Mucosa of rectum (tissue), 2 donors: ENCODE data around the gene MAPK8IP1.

Experiments
- H3K27ac ChIP-seq, 2 donors: one replicate each; pipeline ENCODE4 v1.7.0; 2013; ENCODE audit warnings: inconsistent platforms in 2 of 2, low read depth in 2 of 2, low read length in 2 of 2
- H3K27me3 ChIP-seq, 2 donors: one replicate each; pipeline ENCODE4 v1.7.0; 2013; ENCODE audit warnings: low read length in 2 of 2; ENCODE audit not compliant: control insufficient read depth in 2 of 2, insufficient read depth in 2 of 2
- H3K36me3 ChIP-seq, 2 donors: one replicate each; pipeline ENCODE4 v1.7.0; 2013; ENCODE audit warnings: low read length in 2 of 2; ENCODE audit not compliant: control insufficient read depth in 2 of 2, insufficient read depth in 2 of 2
- H3K4me1 ChIP-seq, 2 donors: one replicate each; pipeline ENCODE4 v1.7.0; 2013; ENCODE audit warnings: low read length in 2 of 2, mild to moderate bottlenecking in 1 of 2; ENCODE audit not compliant: control insufficient read depth in 2 of 2, insufficient read depth in 2 of 2
- H3K4me3 ChIP-seq, 2 donors: one replicate each; pipeline ENCODE4 v1.7.0; 2013; ENCODE audit warnings: low read length in 2 of 2
- H3K9ac ChIP-seq, 2 donors: one replicate each; pipeline ENCODE4 v1.7.0; 2013; ENCODE audit warnings: low read length in 2 of 2, low read depth in 1 of 2, mild to moderate bottlenecking in 1 of 2
- H3K9me3 ChIP-seq, 2 donors: one replicate each; pipeline ENCODE4 v1.7.0; 2013; ENCODE audit warnings: low read length in 2 of 2; ENCODE audit not compliant: control insufficient read depth in 2 of 2
- donor health status: healthy.
- donor health status: Normal muscosa, but diverticular disease.

MAPK8IP1 gene

GRCh38 chr11:45850446-45850845 lies 35.0 kb upstream of the MAPK8IP1 start:
- Histone ChIP-seq H3K4me1 (peaks cover 25 to 30% of the 10 kb centered on the region in 2 donors), H3K4me3 (no peak overlapping the region), H3K27ac (no peak overlapping the region), H3K36me3 (peaks cover 0 to 3% of the 10 kb centered on the region in 2 donors), H3K9me3 (no peaks in the 10 kb centered on the region), H3K9ac (no peak overlapping the region), H3K27me3 (no peaks in the 10 kb centered on the region)

- Histone ChIP-seq H3K4me3 (no peak overlapping the region), H3K27ac (no peak overlapping the region), H3K9ac (no peak overlapping the region), H3K9me3 (no peaks in the 10 kb centered on the region), H3K36me3 (peaks cover 0 to 10% of the 10 kb centered on the region in 2 donors), H3K27me3 (no peaks in the 10 kb centered on the region), H3K4me1 (peaks cover 25 to 30% of the 10 kb centered on the region in 2 donors)
Observed at GRCh38 chr11:45851228-45851627, 34.2 kb upstream of the MAPK8IP1 start.

GRCh38 chr11:45852018-45852711 lies 33.3 kb upstream of the MAPK8IP1 start:
- Histone ChIP-seq H3K9ac (no peak overlapping the region), H3K4me3 (peak overlapping the region in 1 of 2 donors; percentile 27), H3K36me3 (peaks cover 4 to 15% of the 10 kb centered on the region in 2 donors), H3K27ac (peak overlapping the region in 1 of 2 donors; percentile 3), H3K9me3 (no peaks in the 10 kb centered on the region), H3K4me1 (peaks cover 18 to 24% of the 10 kb centered on the region in 2 donors), H3K27me3 (no peaks in the 10 kb centered on the region)

GRCh38 chr11:45852712-45853101 lies 32.7 kb upstream of the MAPK8IP1 start:
- Histone ChIP-seq H3K9me3 (no peaks in the 10 kb centered on the region), H3K27me3 (no peaks in the 10 kb centered on the region), H3K27ac (no peak overlapping the region), H3K4me3 (no peak overlapping the region), H3K36me3 (peaks cover 6 to 19% of the 10 kb centered on the region in 2 donors), H3K9ac (no peak overlapping the region), H3K4me1 (peaks cover 23 to 29% of the 10 kb centered on the region in 2 donors)

GRCh38 chr11:45853332-45854219 lies 31.9 kb upstream of the MAPK8IP1 start:
- Histone ChIP-seq H3K27me3 (no peaks in the 10 kb centered on the region), H3K9ac (no peak overlapping the region), H3K4me1 (peaks cover 26 to 28% of the 10 kb centered on the region in 2 donors), H3K9me3 (no peaks in the 10 kb centered on the region), H3K36me3 (peaks cover 11 to 24% of the 10 kb centered on the region in 2 donors), H3K27ac (no peak overlapping the region), H3K4me3 (no peak overlapping the region)

- H3K9ac ChIP-seq, result no peak overlapping the region
- H3K27me3 ChIP-seq, result no peaks in the 10 kb centered on the region
- peaks cover 31 to 38% of the 10 kb centered on the region in 2 donors for H3K4me1 ChIP-seq
- H3K9me3 ChIP-seq, result no peaks in the 10 kb centered on the region
- no peak overlapping the region for H3K4me3 ChIP-seq
- peak overlapping the region in 1 of 2 donors; percentile 40 for H3K27ac ChIP-seq
- peaks cover 11 to 31% of the 10 kb centered on the region in 2 donors for H3K36me3 ChIP-seq
Observed at GRCh38 chr11:45855308-45855707, 30.1 kb upstream of the MAPK8IP1 start.

- peaks cover 28 to 33% of the 10 kb centered on the region in 2 donors for H3K4me1 ChIP-seq
- H3K9ac ChIP-seq, result no peak overlapping the region
- no peak overlapping the region for H3K4me3 ChIP-seq
- peaks cover 17 to 37% of the 10 kb centered on the region in 2 donors for H3K36me3 ChIP-seq
- H3K9me3 ChIP-seq, result no peaks in the 10 kb centered on the region
- H3K27me3 ChIP-seq, result no peaks in the 10 kb centered on the region
- H3K27ac ChIP-seq, result peak overlapping the region in 1 of 2 donors; percentile 40
Observed at GRCh38 chr11:45856044-45856468, 29.4 kb upstream of the MAPK8IP1 start.

GRCh38 chr11:45857961-45858474 lies 27.4 kb upstream of the MAPK8IP1 start:
- Histone ChIP-seq H3K4me1 (peaks cover 26 to 28% of the 10 kb centered on the region in 2 donors), H3K27ac (peak overlapping the region; percentile 49 to 79), H3K36me3 (peaks cover 34 to 53% of the 10 kb centered on the region in 2 donors), H3K4me3 (no peak overlapping the region), H3K27me3 (no peaks in the 10 kb centered on the region), H3K9me3 (no peaks in the 10 kb centered on the region), H3K9ac (no peak overlapping the region)

GRCh38 chr11:45858751-45859398 lies 26.6 kb upstream of the MAPK8IP1 start:
- no peaks in the 10 kb centered on the region for H3K9me3 ChIP-seq
- H3K4me1 ChIP-seq, result peaks cover 26 to 28% of the 10 kb centered on the region in 2 donors
- peaks cover 42 to 61% of the 10 kb centered on the region in 2 donors for H3K36me3 ChIP-seq
- H3K27ac ChIP-seq, result peak overlapping the region; percentile 49 to 79
- no peaks in the 10 kb centered on the region for H3K27me3 ChIP-seq
- no peak overlapping the region for H3K4me3 ChIP-seq
- H3K9ac ChIP-seq, result peak overlapping the region; percentile 36 to 43
